ENCODE data around the gene GSK3B.

The GSK3B gene

GRCh38 chr3:119950666-119951325, 143.5 kb downstream of the GSK3B start:
- H3K4me3 ChIP-seq (ENCODE audit: low read depth, low read length) = no peak overlapping the region
- DNase-seq (ENCODE audit: low read depth) = no peak
- TF ChIP-seq CTCF (conservative IDR thresholded peaks at IDR 0.05; ENCODE audit: low read depth, low read length) = no peak

GRCh38 chr3:119945291-119945690, 149.0 kb downstream of the GSK3B start:
- no peak for DNase-seq (ENCODE audit: low read depth)
- no peak overlapping the region for H3K4me3 ChIP-seq (ENCODE audit: low read depth, low read length)
- TF ChIP-seq CTCF (conservative IDR thresholded peaks at IDR 0.05; ENCODE audit: low read depth, low read length) = no peak

- H3K4me3 ChIP-seq (ENCODE audit: low read depth, low read length) = no peak overlapping the region
- no peak for TF ChIP-seq CTCF (conservative IDR thresholded peaks at IDR 0.05; ENCODE audit: low read depth, low read length)
- DNase-seq (ENCODE audit: low read depth) = no peak
Observed at GRCh38 chr3:119944091-119944490, 150.2 kb downstream of the GSK3B start.

GRCh38 chr3:119939077-119939476, 155.2 kb downstream of the GSK3B start:
- H3K4me3 ChIP-seq (ENCODE audit: low read depth, low read length) = no peak overlapping the region
- no peak for DNase-seq (ENCODE audit: low read depth)
- TF ChIP-seq CTCF (conservative IDR thresholded peaks at IDR 0.05; ENCODE audit: low read depth, low read length) = no peak

- no peak overlapping the region for H3K4me3 ChIP-seq (ENCODE audit: low read depth, low read length)
- no peak for TF ChIP-seq CTCF (conservative IDR thresholded peaks at IDR 0.05; ENCODE audit: low read depth, low read length)
- DNase-seq (ENCODE audit: low read depth) = peak; percentile 47
Observed at GRCh38 chr3:119937229-119937628, 157.0 kb downstream of the GSK3B start.

GRCh38 chr3:119934249-119934648, 160.0 kb downstream of the GSK3B start:
- no peak for TF ChIP-seq CTCF (conservative IDR thresholded peaks at IDR 0.05; ENCODE audit: low read depth, low read length)
- H3K4me3 ChIP-seq (ENCODE audit: low read depth, low read length) = no peak overlapping the region
- no peak for DNase-seq (ENCODE audit: low read depth)

GRCh38 chr3:119933207-119933606, 161.0 kb downstream of the GSK3B start:
- no peak for TF ChIP-seq CTCF (conservative IDR thresholded peaks at IDR 0.05; ENCODE audit: low read depth, low read length)
- H3K4me3 ChIP-seq (ENCODE audit: low read depth, low read length) = no peak overlapping the region
- no peak for DNase-seq (ENCODE audit: low read depth)

All from choroid plexus epithelial cell (primary cell).